K562 (cell line): Measurements from ENCODE around the gene FKBP7. TPM values are rescaled to one million over a fixed set of nuclear protein-coding genes. Genes with fewer than 3 reads are reported as not detected.
"Not testable (repeated sequence)": the region's sequence is repeated elsewhere in the genome, so short reads cannot be mapped to it uniquely, and the experiment has no call there.

ENCODE experiments used
- ATAC-seq: fragments of 200-7000 bp; cut with Tn5 transposase; 3 replicates; pipeline ENCODE4 v1.9.1; 2020; ENCODE audit warnings: moderate library complexity
- BruUV-seq: library from RNA; stranded (reverse); fragments of 400-500 nt; replicated peaks from 2 replicates; lab custom pipeline; 2021; lab: Mats Ljungman, UMichigan
- CTCF ChIA-PET: fragments of 300-600 bp; formaldehyde crosslinking; extraction: SDS; loops from one replicate; lab custom pipeline; 2021; ENCODE audit warnings: low intra/inter-chr PET ratio; lab: Yijun Ruan, JAX
- POLR2A ChIA-PET: fragments of 300-600, 350-650 bp; sonication (Branson Sonifier 250); formaldehyde crosslinking; extraction: SDS; loops from one replicate; lab custom pipeline; 2021; ENCODE audit warnings: antibody characterized with exemption, inconsistent platforms; lab: Yijun Ruan, JAX
- DNase-seq, 4 experiments: peaks; one replicate each; pipeline versions ENCODE4 v3.0.0 to v3.0.0-alpha.2; 2011 to 2018; ENCODE audit warnings: low spot score in 3 of 4, mixed read lengths in 3 of 4; ENCODE audit errors: extremely low read depth in 1 of 4
- FAIRE-seq: peaks from 2 replicates; lab custom pipeline; 2011; peaks lifted over from hg19 to GRCh38; lab: Jason Lieb, UNC
- H2AFZ ChIP-seq: 2 replicates; pipeline ENCODE4 v1.6.0; 2011; ENCODE audit warnings: low read depth, low read length, control low read depth, inconsistent platforms
- H3K27ac ChIP-seq: fragments of 200-600 bp; 3 replicates; pipeline ENCODE4 v1.8.0; 2011; ENCODE audit warnings: low read depth, mild to moderate bottlenecking, control low read depth, inconsistent platforms, low read length, moderate library complexity, mixed read lengths; ENCODE audit errors: extremely low read depth
- H3K27me3 ChIP-seq, 2 experiments: fragments of 300-600 bp in 1 of 2; 2 replicates in 1 of 2; 3 replicates in 1 of 2; pipeline versions ENCODE4 v1.6.0 to v1.8.0; 2011; ENCODE audit warnings: inconsistent platforms in 2 of 2, low read length in 2 of 2, mild to moderate bottlenecking in 1 of 2, mixed read lengths in 1 of 2, moderate library complexity in 1 of 2; ENCODE audit not compliant: control insufficient read depth in 2 of 2, insufficient read depth in 2 of 2
- H3K36me3 ChIP-seq: fragments of 300-600 bp; 3 replicates; pipeline ENCODE4 v1.8.0; 2011; ENCODE audit warnings: mild to moderate bottlenecking, low read length, inconsistent platforms; ENCODE audit not compliant: control insufficient read depth, insufficient read depth
- H3K4me1 ChIP-seq, 2 experiments: fragments of 200-600 bp in 1 of 2; replicated peaks in 1 of 2; 2 replicates in 1 of 2; 3 replicates in 1 of 2; pipeline versions ENCODE4 v1.5.1 to v1.8.0; 2011; ENCODE audit warnings: inconsistent platforms in 2 of 2, low read length in 2 of 2, mild to moderate bottlenecking in 1 of 2, mixed read lengths in 1 of 2, moderate library complexity in 1 of 2; ENCODE audit not compliant: control insufficient read depth in 2 of 2, insufficient read depth in 2 of 2
- H3K4me2 ChIP-seq: 2 replicates; pipeline ENCODE4 v1.6.1; 2011; ENCODE audit warnings: low read length, control low read depth, inconsistent platforms, mixed read lengths; ENCODE audit not compliant: insufficient read depth
- H3K4me3 ChIP-seq: fragments of 200-600 bp; sonication (generic), shearing (Covaris generic); 2 replicates; pipeline ENCODE4 v1.5.1; 2016; ENCODE audit warnings: control low read depth, inconsistent platforms
- H3K79me2 ChIP-seq: fragments of 200-600 bp; 3 replicates; pipeline ENCODE4 v1.8.0; 2011; ENCODE audit warnings: low read length, inconsistent platforms; ENCODE audit not compliant: control insufficient read depth, insufficient read depth
- H3K9ac ChIP-seq, 2 experiments: 2 replicates each; pipeline versions ENCODE4 v1.6.0 to v1.6.1; 2011; ENCODE audit warnings: low read depth in 2 of 2, low read length in 2 of 2, control low read depth in 1 of 2, inconsistent platforms in 1 of 2, mild to moderate bottlenecking in 1 of 2, mixed read lengths in 1 of 2; ENCODE audit not compliant: insufficient read depth in 1 of 2
- H3K9me1 ChIP-seq: one replicate; pipeline ENCODE4 v1.6.0; 2011; ENCODE audit warnings: inconsistent platforms, mild to moderate bottlenecking, low read length, moderate library complexity; ENCODE audit not compliant: control insufficient read depth, insufficient read depth
- H3K9me3 ChIP-seq: replicated peaks from 2 replicates; pipeline ENCODE4 v1.5.1; 2011; ENCODE audit warnings: low read depth, low read length, inconsistent platforms; ENCODE audit not compliant: control insufficient read depth, insufficient read depth
- H4K20me1 ChIP-seq: replicated peaks from 2 replicates; pipeline ENCODE4 v1.6.1; 2011; ENCODE audit warnings: low read length, inconsistent platforms, mixed read lengths; ENCODE audit not compliant: control insufficient read depth, insufficient read depth
- ATF1 ChIP-seq, 2 experiments: fragments of 450-650 bp in 1 of 2; IDR thresholded peaks; 2 replicates each; pipeline ENCODE4 v1.6.1; 2016; ENCODE audit warnings: missing compliant biosample characterization in 1 of 2, missing genetic modification characterization in 1 of 2
- C11orf30 ChIP-seq: fragments of 450-650 bp; IDR thresholded peaks from 2 replicates; pipeline ENCODE4 v1.6.1; 2016; ENCODE audit warnings: low read depth, mild to moderate bottlenecking
- CREB1 ChIP-seq, 2 experiments: sonication (generic) in 1 of 2; formaldehyde crosslinking in 1 of 2; IDR thresholded peaks; 2 replicates each; pipeline versions ENCODE4 v1.6.1 to v1.8.0; 2012 to 2022; ENCODE audit warnings: inconsistent platforms in 1 of 2, mild to moderate bottlenecking in 1 of 2, missing genetic modification reagents in 1 of 2, moderate library complexity in 1 of 2
- CREM ChIP-seq: IDR thresholded peaks from 2 replicates; pipeline ENCODE4 v1.6.1; 2014; ENCODE audit warnings: antibody characterized with exemption, low read depth
- MAFG ChIP-seq: fragments of 450-650 bp; conservative IDR thresholded peaks from 2 replicates; pipeline ENCODE4 v1.6.1; 2016; ENCODE audit warnings: missing genetic modification characterization, missing compliant biosample characterization
- MITF ChIP-seq: IDR thresholded peaks from 2 replicates; pipeline ENCODE4 v1.6.1; 2014; ENCODE audit warnings: antibody characterized with exemption
- NCOA1 ChIP-seq: fragments of 450-650 bp; IDR thresholded peaks from 2 replicates; pipeline ENCODE4 v1.6.1; 2016; ENCODE audit warnings: low read depth
- NCOR1 ChIP-seq: fragments of 450-650 bp; IDR thresholded peaks from 2 replicates; pipeline ENCODE4 v1.6.1; 2016; ENCODE audit warnings: mild to moderate bottlenecking, moderate library complexity
- NFE2 ChIP-seq: IDR thresholded peaks from 2 replicates; pipeline ENCODE4 v1.6.1; 2014; ENCODE audit warnings: antibody characterized with exemption, low read depth
- SMAD1 ChIP-seq: fragments of 150-350 bp; IDR thresholded peaks from 2 replicates; pipeline ENCODE4 v1.6.1; 2014; ENCODE audit warnings: low read length, low read depth; ENCODE audit not compliant: partially characterized antibody
- ZFP1 ChIP-seq: fragments of 450-650 bp; formaldehyde crosslinking; IDR thresholded peaks from 2 replicates; pipeline ENCODE4 v1.4.0; 2020; ENCODE audit warnings: mild to moderate bottlenecking, mixed read lengths
- ZNF316 ChIP-seq: fragments of 450-650 bp; IDR thresholded peaks from 2 replicates; pipeline ENCODE4 v1.6.1; 2016
- WGBS: fragments of 100-300 bp; shearing (Covaris generic); methylation state at CpG from one replicate; pipeline ENCODE4 v1.1.6; 2016; ENCODE audit warnings: low coverage, mixed read lengths; ENCODE audit not compliant: insufficient coverage; ENCODE audit errors: missing lambda C conversion rate; 5-methylcytosine and 5-hydroxymethylcytosine counted together
- in situ Hi-C: fragments of 300-500 bp; cut with MboI; formaldehyde crosslinking; loops from 4 replicates; pipeline ENCODE4 v1.15.0; 2018; ENCODE audit warnings: inconsistent platforms, mixed read lengths
- intact Hi-C: fragments of 100-400 bp; cut with micrococcal nuclease; formaldehyde crosslinking; loops from 2 replicates; pipeline ENCODE4 v1.14.2; 2022
- polyA plus RNA-seq, 8 experiments: library from polyadenylated mRNA; depleted of rRNA in 4 of 8; stranded (reverse) in 5 of 8; unstranded in 3 of 8; fragments of >200 nt; fragmentation: Nextera tagmentation in 2 of 8; fragmentation: Illumina TruSeq in 1 of 8; extraction: Ambion mirVana in 2 of 8; extraction: Trizol in 1 of 8; gene quantifications; 2 replicates each; pipeline versions ENCODE4 v1.2.1 to v1.2.3, GENCODE V29; 2011 to 2014; ENCODE audit warnings: inconsistent platforms in 1 of 8, missing spikeins in 1 of 8
- total RNA-seq, 7 experiments: library from RNA; depleted of rRNA in 6 of 7; stranded (reverse); fragments of >200 nt in 6 of 7; fragmentation: Illumina TruSeq in 2 of 7; extraction: Trizol in 2 of 7; gene quantifications; 2 replicates each; pipeline versions ENCODE4 v1.2.1 to v1.2.3, GENCODE V29; 2011 to 2021; ENCODE audit warnings: low replicate concordance in 1 of 7
- TF ChIP-seq, protein P1 (sequence below), 2 experiments: fragments of 150-350 bp in 1 of 2; IDR thresholded peaks; 2 replicates each; pipeline ENCODE4 v1.6.1; 2012 to 2016; ENCODE audit warnings: low read depth in 2 of 2, low read length in 2 of 2, mild to moderate bottlenecking in 1 of 2, moderate library complexity in 1 of 2
- TF ChIP-seq, protein P2 (sequence below), 2 experiments: fragments of 450-650 bp in 1 of 2; sonication (generic) in 1 of 2; formaldehyde crosslinking in 1 of 2; IDR thresholded peaks in 1 of 2; conservative IDR thresholded peaks in 1 of 2; 2 replicates each; pipeline versions ENCODE4 v1.6.1 to v1.8.1; 2016 to 2023; ENCODE audit warnings: mild to moderate bottlenecking in 2 of 2, moderate library complexity in 2 of 2, inconsistent platforms in 1 of 2, missing genetic modification reagents in 1 of 2

The FKBP7 gene
- total and polyA plus RNA-seq, 9 of the 15 experiments (the other 6 are each of a cell fraction or from before 2014, with no cell fraction given): 6.1 to 23.2 (median 19.0) TPM

DNA sequence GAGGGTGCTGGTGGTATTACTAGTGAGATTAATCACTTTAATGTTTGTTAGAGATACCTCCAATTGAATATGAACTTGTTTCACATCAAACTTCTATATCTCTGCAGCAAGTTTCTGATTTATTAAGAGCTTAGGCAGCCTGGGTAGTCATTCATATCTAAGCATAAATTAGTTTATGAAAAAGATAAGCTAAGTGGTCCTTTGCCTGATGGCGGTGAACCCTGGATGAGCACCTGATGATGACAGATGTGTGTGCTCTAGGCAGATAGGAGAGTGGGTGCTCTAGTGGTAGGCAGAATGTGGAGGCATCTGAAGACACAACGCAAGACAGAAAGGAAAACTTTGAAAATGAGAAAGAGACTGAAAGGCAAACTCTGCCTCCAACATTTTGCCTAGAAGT, 5.0 kb downstream of the FKBP7 start (continued):
- TF ChIP-seq, protein P1, sequence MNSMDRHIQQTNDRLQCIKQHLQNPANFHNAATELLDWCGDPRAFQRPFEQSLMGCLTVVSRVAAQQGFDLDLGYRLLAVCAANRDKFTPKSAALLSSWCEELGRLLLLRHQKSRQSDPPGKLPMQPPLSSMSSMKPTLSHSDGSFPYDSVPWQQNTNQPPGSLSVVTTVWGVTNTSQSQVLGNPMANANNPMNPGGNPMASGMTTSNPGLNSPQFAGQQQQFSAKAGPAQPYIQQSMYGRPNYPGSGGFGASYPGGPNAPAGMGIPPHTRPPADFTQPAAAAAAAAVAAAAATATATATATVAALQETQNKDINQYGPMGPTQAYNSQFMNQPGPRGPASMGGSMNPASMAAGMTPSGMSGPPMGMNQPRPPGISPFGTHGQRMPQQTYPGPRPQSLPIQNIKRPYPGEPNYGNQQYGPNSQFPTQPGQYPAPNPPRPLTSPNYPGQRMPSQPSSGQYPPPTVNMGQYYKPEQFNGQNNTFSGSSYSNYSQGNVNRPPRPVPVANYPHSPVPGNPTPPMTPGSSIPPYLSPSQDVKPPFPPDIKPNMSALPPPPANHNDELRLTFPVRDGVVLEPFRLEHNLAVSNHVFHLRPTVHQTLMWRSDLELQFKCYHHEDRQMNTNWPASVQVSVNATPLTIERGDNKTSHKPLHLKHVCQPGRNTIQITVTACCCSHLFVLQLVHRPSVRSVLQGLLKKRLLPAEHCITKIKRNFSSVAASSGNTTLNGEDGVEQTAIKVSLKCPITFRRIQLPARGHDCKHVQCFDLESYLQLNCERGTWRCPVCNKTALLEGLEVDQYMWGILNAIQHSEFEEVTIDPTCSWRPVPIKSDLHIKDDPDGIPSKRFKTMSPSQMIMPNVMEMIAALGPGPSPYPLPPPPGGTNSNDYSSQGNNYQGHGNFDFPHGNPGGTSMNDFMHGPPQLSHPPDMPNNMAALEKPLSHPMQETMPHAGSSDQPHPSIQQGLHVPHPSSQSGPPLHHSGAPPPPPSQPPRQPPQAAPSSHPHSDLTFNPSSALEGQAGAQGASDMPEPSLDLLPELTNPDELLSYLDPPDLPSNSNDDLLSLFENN (IDR thresholded peaks at IDR 0.05; ENCODE audit: low read depth in 2 of 2, low read length in 2 of 2): no peak
- TF ChIP-seq NCOA1: no peak
- no peak for TF ChIP-seq SMAD1
- no peak for TF ChIP-seq ZFP1 (CRISPR knock-in tag)
- TF ChIP-seq NCOR1: 0 out of 2 replicates have a peak, but pooled peaks have one; percentile 30
- peak; percentile 34; the same call in 1 of the 2 replicates for TF ChIP-seq MITF

GRCh38 chr2:178471313-178471712, 7.1 kb downstream of the FKBP7 start:
- BruUV-seq; H3K9ac ChIP-seq; H3K4me1 ChIP-seq; H3K79me2 ChIP-seq; H3K4me2 ChIP-seq; H4K20me1 ChIP-seq; H3K9me3 ChIP-seq; in situ Hi-C loops; H3K27me3 ChIP-seq; ATAC-seq; H3K36me3 ChIP-seq; H3K27ac ChIP-seq; DNase-seq; POLR2A ChIA-PET; H2AFZ ChIP-seq; H3K4me3 ChIP-seq; FAIRE-seq; H3K9me1 ChIP-seq; TF ChIP-seq ATF1, CREB1 (CRISPR knock-in tag; IDR thresholded peaks at IDR 0.05): not testable (repeated sequence)
- CTCF ChIA-PET: interaction anchor here (0.6 kb wide), 1 partner anchor 70 kb away, joined by 4 read pairs; no protein-coding TSS in a partner anchor
- 66% methylated on average over 5 of the region's 5 CpGs for WGBS
- intact Hi-C loops: loop anchor here (10.0 kb wide), 2 partner anchors 293 to 1533 kb away; partner anchors contain the start of gene CWC22
- TF ChIP-seq ATF1 (tag; IDR thresholded peaks at IDR 0.05) (0 out of 2 replicates have a peak, but pooled peaks have one; percentile 26), CREB1 (IDR thresholded peaks at IDR 0.05) (0 out of 2 replicates have a peak, but pooled peaks have one; percentile 32), C11orf30 (peak; percentile 36; the same call in 1 of the 2 replicates), MAFG (tag) (peak; percentile 37; the same call in 1 of the 2 replicates), CREM (0 out of 2 replicates have a peak, but pooled peaks have one; percentile 27), ZNF316 (0 out of 2 replicates have a peak, but pooled peaks have one; percentile 13), NFE2 (peak; percentile 42; the same call in 1 of the 2 replicates)
- TF ChIP-seq, protein P2, sequence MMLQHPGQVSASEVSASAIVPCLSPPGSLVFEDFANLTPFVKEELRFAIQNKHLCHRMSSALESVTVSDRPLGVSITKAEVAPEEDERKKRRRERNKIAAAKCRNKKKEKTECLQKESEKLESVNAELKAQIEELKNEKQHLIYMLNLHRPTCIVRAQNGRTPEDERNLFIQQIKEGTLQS (IDR thresholded peaks at IDR 0.05): peak; percentile 76
- TF ChIP-seq, protein P2 (CRISPR knock-in tag; conservative IDR thresholded peaks at IDR 0.05): not testable (repeated sequence)
